ENCODE measurements around the gene DUXA.
"Not testable (repeated sequence)": the region's sequence is repeated elsewhere in the genome, so short reads cannot be mapped to it uniquely, and the experiment has no call there.

DUXA gene

DNA sequence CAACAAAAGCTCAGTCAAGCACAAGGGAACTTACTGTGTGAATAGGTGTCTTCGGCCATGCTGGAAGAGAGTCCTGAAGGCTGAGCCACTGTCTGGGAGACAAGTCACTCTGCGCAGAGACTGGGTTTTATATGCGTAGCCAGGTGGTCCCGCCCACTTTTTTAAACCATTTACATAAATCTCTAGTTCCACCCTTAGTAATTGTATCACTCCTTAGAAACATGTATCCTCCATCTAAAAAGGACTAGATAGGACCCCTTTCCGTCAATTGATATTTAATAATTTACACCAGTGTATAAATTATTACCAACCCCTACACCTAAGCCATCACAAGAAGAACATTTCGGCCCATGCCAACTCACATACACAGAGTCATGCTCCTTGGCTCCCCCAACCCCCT, at the start of gene DUXA:
DUXA (minus strand) TSS at position 101 of the 400 bp plus-strand sequence; CDS start at position 59, 42 bp downstream.
- Histone ChIP-seq H3K4me3 (no peak within 1 kb of the TSS), H3K9me3 (no peaks in the 10 kb centered on the region), H3K27me3 (ENCODE audit: low read depth) (no peaks in the 10 kb centered on the region), H3K36me3 (replicated peaks) (no peaks in the 10 kb centered on the region), H3K4me1 (no peaks in the 10 kb centered on the region)
- no peak for DNase-seq (ENCODE audit: low spot score in 2 of 2)
- in situ Hi-C loops (cut with MboI; ENCODE audit: low sequenced_read_pairs): no loop called here

DNA sequence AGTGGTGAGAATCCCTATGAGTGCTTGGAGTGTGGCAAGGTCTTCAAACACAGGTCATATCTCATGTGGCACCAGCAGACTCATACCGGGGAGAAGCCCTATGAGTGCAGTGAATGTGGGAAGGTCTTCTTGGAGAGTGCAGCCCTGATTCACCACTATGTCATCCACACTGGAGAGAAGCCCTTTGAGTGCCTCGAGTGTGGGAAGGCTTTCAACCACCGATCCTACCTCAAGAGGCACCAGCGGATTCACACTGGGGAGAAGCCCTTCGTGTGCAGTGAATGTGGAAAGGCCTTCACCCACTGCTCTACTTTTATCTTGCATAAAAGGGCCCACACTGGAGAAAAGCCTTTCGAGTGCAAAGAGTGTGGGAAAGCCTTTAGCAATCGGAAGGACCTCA, 44.8 kb upstream of the DUXA start:
- Histone ChIP-seq H3K4me1 (no peaks in the 10 kb centered on the region), H3K9me3 (no peaks in the 10 kb centered on the region), H3K36me3 (replicated peaks) (no peaks in the 10 kb centered on the region), H3K27me3 (ENCODE audit: low read depth) (no peaks in the 10 kb centered on the region), H3K4me3 (no peak overlapping the region)
- in situ Hi-C loops (cut with MboI; ENCODE audit: low sequenced_read_pairs): no loop called here
- no peak for DNase-seq (ENCODE audit: low spot score in 2 of 2)

DNA sequence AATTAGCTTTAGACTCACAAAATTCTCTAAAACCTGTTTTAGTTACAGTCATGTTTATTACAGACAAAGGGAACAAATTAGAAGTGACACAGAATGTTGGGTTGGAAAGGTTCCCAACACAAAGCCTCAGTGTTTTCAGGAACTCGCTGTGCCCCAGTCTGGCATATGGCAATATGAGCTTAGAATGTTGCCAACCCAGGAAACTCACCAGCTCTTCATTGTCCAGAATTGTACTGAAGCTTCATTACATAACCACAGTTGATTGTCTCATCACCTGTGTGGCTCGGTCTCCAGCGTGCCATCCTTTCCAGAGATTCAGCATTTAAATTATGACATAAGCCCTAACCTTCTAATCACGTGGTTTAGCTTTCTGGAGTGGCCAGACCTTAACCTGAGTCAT, 43.1 kb upstream of the DUXA start:
- no peak for DNase-seq (ENCODE audit: low spot score in 2 of 2)
- in situ Hi-C loops (cut with MboI; ENCODE audit: low sequenced_read_pairs): no loop called here
- Histone ChIP-seq H3K27me3 (ENCODE audit: low read depth) (no peaks in the 10 kb centered on the region), H3K4me1 (no peaks in the 10 kb centered on the region), H3K36me3 (replicated peaks) (no peaks in the 10 kb centered on the region), H3K9me3 (no peaks in the 10 kb centered on the region), H3K4me3 (no peak overlapping the region)

DNA sequence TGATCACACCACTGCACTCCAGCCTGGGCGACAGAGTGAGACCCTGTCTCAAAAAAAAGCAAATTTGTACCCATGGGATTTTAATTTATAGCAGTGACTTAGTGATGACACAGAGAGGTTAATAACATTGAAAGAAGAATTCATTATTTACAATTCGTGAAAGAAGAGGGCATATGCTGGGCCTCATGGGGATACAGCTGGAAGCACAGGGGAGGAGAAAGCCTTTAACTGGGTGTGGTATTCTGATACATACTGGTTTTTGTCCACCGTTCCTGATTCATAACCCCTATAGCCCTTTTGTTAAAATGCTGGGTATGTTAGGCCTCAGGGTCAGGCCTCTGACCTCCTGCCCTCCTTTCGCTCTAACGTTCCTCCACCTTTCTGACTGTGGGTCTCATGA, 34.9 kb upstream of the DUXA start:
- no peak for DNase-seq (ENCODE audit: low spot score in 2 of 2)
- Histone ChIP-seq H3K36me3 (replicated peaks) (no peaks in the 10 kb centered on the region), H3K9me3 (no peaks in the 10 kb centered on the region), H3K4me1 (no peaks in the 10 kb centered on the region), H3K4me3 (no peak overlapping the region), H3K27me3 (ENCODE audit: low read depth) (no peaks in the 10 kb centered on the region)
- in situ Hi-C loops (cut with MboI; ENCODE audit: low sequenced_read_pairs): no loop called here

DNA sequence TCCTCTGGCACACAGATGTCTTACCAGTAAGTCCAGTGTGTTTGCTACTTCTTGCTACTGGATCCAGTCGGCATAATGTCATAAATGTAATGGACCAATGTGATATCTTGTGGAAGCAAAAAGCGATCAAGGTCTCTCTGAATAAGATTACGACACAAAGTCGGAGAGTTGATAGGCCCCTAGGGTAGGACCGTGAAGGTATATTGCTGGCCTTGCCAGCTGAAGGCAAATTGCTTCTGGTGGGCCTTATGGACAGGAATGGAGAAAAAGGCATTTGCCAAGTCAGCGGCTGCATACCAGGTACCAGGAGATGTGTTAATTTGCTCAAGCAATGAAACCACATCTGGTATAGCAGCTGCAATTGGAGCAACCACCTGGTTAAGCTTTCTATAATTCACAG, 30.6 kb upstream of the DUXA start:
- DNase-seq (ENCODE audit: low spot score in 2 of 2): not testable (repeated sequence)

DNA sequence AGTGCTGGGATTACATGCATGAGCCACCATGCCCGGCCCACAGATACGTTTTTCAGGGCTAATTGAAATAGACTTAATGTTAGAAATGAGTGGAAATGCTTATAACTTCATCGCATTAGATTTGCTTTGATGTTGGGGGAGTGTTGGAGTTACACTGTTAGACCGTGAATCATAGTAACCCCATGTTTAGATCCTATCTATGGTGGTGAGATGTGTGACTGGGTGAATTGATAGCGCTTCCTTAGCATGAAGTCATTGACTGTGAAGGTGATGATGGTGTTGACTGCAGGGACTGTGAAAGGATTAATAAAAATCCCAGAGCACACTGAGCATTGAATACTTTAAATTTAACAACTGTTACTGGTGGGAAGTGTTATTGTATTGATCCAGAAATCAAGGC, 25.7 kb upstream of the DUXA start:
- no peaks in the 10 kb centered on the region for H3K27me3 ChIP-seq (ENCODE audit: low read depth)
- H3K4me3 ChIP-seq: no peak overlapping the region
- H3K4me1 ChIP-seq: no peaks in the 10 kb centered on the region
- H3K36me3 ChIP-seq (replicated peaks): no peaks in the 10 kb centered on the region
- in situ Hi-C loops (cut with MboI; ENCODE audit: low sequenced_read_pairs): no loop called here
- DNase-seq (ENCODE audit: low spot score in 2 of 2): no peak
- H3K9me3 ChIP-seq: no peaks in the 10 kb centered on the region

More for the DNA sequence above, 30.6 kb upstream of the DUXA start:
- H3K9me3 ChIP-seq; in situ Hi-C loops (cut with MboI; ENCODE audit: low sequenced_read_pairs); H3K36me3 ChIP-seq (replicated peaks); H3K27me3 ChIP-seq (ENCODE audit: low read depth); H3K4me3 ChIP-seq; H3K4me1 ChIP-seq: not testable (repeated sequence)

DNA sequence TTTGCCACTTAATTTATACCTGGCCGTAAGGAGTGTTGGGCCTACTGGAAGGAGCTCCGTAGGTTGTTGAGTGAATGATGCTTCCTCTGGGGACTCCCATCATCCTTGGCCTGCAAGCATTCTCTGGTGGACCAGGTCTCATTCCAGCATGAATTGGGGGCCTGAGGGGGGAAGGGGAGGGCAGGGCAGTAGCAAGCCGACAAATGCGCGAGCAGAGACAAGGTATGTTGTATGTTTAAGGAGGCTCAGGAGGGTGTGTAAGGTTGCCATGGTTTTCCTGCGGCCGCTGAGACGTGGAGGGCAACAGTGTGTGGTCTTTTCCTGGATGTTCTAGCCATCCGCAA, 24.8 kb upstream of the DUXA start:
- no peaks in the 10 kb centered on the region for H3K27me3 ChIP-seq (ENCODE audit: low read depth)
- H3K9me3 ChIP-seq: no peaks in the 10 kb centered on the region
- no peaks in the 10 kb centered on the region for H3K4me1 ChIP-seq
- in situ Hi-C loops (cut with MboI; ENCODE audit: low sequenced_read_pairs): no loop called here
- no peaks in the 10 kb centered on the region for H3K36me3 ChIP-seq (replicated peaks)
- no peak overlapping the region for H3K4me3 ChIP-seq
- DNase-seq (ENCODE audit: low spot score in 2 of 2): no peak

DNA sequence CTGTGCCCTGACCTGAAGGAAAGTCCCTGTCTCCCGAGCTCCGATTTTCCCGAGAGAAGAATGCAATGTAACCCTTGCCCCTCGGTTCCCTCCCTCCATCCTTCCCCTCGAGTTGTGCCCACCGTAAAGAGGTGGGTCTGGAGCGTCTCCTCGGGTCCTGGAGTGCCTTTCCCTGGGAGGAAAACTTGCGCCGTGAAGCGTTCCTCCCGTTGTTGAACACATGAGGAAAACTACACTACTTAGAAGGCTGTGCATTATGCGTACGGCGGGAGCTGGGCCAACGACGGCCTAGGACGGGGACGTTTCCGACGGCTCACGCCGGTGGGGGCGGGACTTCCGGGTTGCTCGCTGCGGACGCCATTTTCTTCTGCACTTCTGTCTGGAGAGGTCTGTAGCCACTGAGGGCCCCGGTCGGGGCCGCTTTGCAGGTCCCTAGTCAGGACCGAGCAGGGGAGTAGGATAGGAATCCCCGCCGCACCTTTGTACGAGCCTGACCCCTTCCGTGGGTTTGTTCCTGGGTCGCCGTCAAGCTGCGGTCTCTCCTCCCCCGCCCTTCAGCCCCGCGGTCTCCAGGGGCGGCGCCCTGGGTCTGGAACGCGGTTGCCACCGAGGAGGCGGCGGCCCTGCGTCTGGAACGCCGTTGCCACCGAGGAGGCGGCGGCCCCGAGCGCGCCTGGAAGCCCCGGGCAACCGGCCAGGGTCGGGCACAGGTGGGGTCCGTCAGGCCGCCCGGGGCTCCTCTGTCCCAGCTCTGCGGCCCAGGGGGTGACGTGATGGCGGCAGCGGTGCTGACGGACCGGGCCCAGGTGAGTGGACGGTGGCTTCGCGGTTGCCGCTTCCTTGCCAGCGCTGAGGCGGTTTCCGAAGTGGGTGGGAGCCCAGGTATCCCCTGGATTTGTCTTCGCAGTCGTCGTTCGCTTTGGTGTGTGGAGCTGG, 24.1 kb upstream of the DUXA start, which contains the start of gene ZNF264:
ZNF264 (plus strand) TSS at position 360 of the 936 bp plus-strand sequence; CDS start at position 774, 414 bp downstream.
- no peak within 1 kb of the TSS for H3K4me3 ChIP-seq
- H3K27me3 ChIP-seq (ENCODE audit: low read depth): no peaks in the 10 kb centered on the region
- no peak for DNase-seq (ENCODE audit: low spot score in 2 of 2)
- H3K4me1 ChIP-seq: no peaks in the 10 kb centered on the region
- no peaks in the 10 kb centered on the region for H3K9me3 ChIP-seq
- no peaks in the 10 kb centered on the region for H3K36me3 ChIP-seq (replicated peaks)
- in situ Hi-C loops (cut with MboI; ENCODE audit: low sequenced_read_pairs): no loop called here

DNA sequence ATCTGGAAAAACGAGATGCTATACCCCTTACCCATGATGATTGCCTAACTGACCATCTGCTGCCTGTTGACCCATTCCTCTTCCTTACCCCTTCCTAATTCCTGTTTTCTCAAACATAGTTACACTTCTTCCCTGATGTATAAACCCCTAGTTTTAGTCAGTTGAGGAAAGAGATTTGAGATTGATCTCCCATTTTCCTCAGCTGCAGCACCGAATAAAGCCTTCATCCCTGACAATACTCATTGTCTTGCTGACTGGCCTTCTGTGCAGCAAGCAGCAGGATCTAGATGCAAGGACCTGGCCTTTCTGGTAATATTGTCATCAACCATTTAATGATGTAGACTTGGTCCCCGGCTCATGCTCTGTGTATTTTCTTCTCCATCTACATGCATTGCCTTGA, 23.0 kb upstream of the DUXA start:
- Histone ChIP-seq H3K4me1 (no peaks in the 10 kb centered on the region), H3K9me3 (no peaks in the 10 kb centered on the region), H3K27me3 (ENCODE audit: low read depth) (no peaks in the 10 kb centered on the region), H3K36me3 (replicated peaks) (no peaks in the 10 kb centered on the region), H3K4me3 (no peak overlapping the region)
- DNase-seq (ENCODE audit: low spot score in 2 of 2): no peak
- in situ Hi-C loops (cut with MboI; ENCODE audit: low sequenced_read_pairs): no loop called here

DNA sequence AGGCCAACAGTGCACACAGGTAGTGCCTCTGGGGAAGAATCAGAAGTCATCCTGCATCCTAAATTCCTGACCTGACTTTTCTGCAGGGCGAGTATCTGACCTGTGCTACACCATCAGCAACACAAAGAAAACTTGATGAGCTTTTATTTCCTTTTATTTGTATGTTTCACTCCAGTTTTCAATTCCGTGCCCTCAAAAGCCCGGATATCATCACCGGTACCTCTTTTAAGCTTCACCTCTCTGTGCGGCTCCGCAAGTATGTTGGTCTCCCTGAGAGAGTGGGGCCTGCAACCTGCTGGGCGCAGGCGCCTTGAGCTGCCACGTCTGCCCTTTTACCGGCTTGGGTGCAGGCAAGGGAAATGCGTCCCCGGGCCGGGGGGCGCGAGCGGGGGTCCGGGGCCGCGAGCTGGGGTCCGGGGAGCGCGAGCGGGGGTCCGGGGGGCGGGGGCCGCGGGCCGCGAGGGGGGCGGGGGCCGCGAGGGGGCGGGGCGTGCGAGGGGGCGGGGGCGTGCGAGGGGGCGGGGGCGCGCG, 4.3 kb upstream of the DUXA start:
- Histone ChIP-seq H3K36me3 (replicated peaks) (no peaks in the 10 kb centered on the region), H3K4me1 (no peaks in the 10 kb centered on the region), H3K9me3 (no peaks in the 10 kb centered on the region), H3K27me3 (ENCODE audit: low read depth) (no peaks in the 10 kb centered on the region), H3K4me3 (no peak overlapping the region)
- peak in 1 of 2 experiments; percentile 8 for DNase-seq (ENCODE audit: low spot score in 2 of 2)
- in situ Hi-C loops (cut with MboI; ENCODE audit: low sequenced_read_pairs): no loop called here

DNA sequence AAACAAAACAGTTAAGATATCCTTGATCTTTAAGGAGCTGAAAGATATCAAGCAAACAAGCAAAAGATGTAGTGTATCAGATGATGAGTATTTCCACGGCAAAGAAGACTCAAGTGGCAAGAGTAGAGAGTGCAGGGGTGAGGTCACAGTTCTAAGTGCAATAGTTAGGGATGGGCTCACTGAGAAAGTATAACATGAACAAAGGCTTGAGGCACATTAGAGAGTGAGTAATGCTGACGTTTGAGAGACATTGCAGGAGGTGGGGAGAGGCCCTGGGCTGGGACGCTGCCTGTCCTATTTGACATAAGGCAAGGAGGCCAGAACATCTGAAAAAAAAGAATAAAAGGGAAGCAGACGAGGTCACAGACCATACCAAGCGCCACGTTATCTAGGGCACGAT, 1.4 kb downstream of the DUXA start:
- in situ Hi-C loops (cut with MboI; ENCODE audit: low sequenced_read_pairs): no loop called here
- H3K4me3 ChIP-seq: no peak overlapping the region
- DNase-seq (ENCODE audit: low spot score in 2 of 2): no peak
- no peaks in the 10 kb centered on the region for H3K27me3 ChIP-seq (ENCODE audit: low read depth)
- no peaks in the 10 kb centered on the region for H3K4me1 ChIP-seq
- 0 out of 2 replicates have a peak, but pooled peaks cover under 1% of the 10 kb centered on the region for H3K9me3 ChIP-seq
- no peaks in the 10 kb centered on the region for H3K36me3 ChIP-seq (replicated peaks)

DNA sequence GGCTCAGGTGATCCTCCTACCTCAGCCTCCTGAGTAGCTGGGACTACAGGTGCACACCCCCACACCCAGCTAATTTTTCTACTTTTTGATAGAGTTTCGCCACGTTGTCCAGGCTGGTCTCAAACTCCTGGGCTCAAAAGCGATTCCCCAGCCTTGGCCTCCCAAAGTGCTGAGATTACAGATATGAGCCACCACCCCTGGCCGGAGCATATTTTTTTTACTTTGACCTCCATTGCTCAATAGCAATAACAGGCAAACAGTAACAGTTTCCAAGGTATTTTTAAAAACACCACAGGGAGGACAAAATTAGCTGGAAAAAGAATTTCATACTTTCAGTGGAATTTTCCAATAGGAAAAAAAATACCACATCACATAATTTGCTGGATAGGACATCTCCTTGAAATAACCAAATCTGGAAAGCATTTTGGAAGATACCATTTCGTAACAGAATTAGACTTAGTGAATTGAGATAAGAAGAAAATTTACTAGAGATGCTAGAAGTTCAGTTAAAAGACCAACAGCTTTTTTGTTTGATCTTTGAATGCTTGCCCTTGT, 5.2 kb downstream of the DUXA start:
- no peak for DNase-seq (ENCODE audit: low spot score in 2 of 2)
- in situ Hi-C loops (cut with MboI; ENCODE audit: low sequenced_read_pairs): no loop called here
- Histone ChIP-seq H3K36me3 (replicated peaks) (no peaks in the 10 kb centered on the region), H3K4me1 (no peaks in the 10 kb centered on the region), H3K27me3 (ENCODE audit: low read depth) (no peaks in the 10 kb centered on the region), H3K4me3 (no peak overlapping the region), H3K9me3 (peaks cover 6% of the 10 kb centered on the region; the same call in 1 of the 2 replicates)

DNA sequence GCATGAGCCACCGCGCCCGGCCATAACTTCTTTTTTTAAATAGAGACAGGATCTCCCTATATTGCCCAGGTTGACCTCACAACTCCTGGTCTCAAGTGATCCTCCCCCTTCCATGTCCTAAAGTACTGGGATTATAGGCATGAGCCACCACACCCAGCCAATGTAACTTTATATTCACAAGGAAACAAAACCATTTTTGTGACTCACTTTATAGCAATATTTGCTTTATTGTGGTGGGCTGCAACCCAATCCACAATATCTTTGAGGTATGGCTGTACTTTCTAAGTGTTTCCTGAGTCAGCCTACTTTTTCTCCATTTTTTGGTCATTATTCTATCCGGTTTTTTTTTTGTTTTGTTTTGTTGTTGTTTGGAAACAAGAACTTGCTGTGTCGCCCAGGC, 14.4 kb downstream of the DUXA start:
- no peaks in the 10 kb centered on the region for H3K27me3 ChIP-seq (ENCODE audit: low read depth)
- no peaks in the 10 kb centered on the region for H3K36me3 ChIP-seq (replicated peaks)
- H3K9me3 ChIP-seq: no peaks in the 10 kb centered on the region; the same call in 1 of the 2 replicates
- in situ Hi-C loops (cut with MboI; ENCODE audit: low sequenced_read_pairs): no loop called here
- H3K4me1 ChIP-seq: no peaks in the 10 kb centered on the region
- no peak for DNase-seq (ENCODE audit: low spot score in 2 of 2)
- no peak overlapping the region for H3K4me3 ChIP-seq

DNA sequence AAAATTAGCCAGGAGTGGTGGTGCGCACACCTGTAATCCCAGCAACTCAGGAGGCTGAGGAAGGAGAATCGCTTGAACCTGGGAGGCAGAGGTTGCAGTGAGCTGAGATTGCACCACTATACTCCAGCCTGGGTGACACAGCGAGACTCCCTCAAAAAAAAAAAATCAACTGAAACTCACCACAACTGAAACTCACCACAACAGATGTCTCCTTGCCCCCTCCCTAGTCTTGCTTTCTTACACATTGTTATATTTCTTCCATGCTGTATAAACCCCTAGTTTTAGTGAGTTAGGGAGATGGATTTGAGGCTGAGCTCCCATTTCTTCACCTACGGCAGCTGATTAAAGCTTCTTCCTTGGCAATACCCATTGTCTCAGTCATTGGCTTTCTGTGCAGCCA, 25.6 kb downstream of the DUXA start:
- Histone ChIP-seq H3K4me3 (no peak overlapping the region), H3K27me3 (ENCODE audit: low read depth) (no peaks in the 10 kb centered on the region), H3K36me3 (replicated peaks) (no peaks in the 10 kb centered on the region), H3K4me1 (no peaks in the 10 kb centered on the region), H3K9me3 (no peaks in the 10 kb centered on the region)
- no peak for DNase-seq (ENCODE audit: low spot score in 2 of 2)
- in situ Hi-C loops (cut with MboI; ENCODE audit: low sequenced_read_pairs): no loop called here

All from HAP-1 (cell line).